Mucosa of descending colon (tissue), 3 donors: Measurements from ENCODE around the gene PCSK2. TPM values are rescaled to one million over a fixed set of nuclear protein-coding genes. Genes with fewer than 3 reads are reported as not detected.

ENCODE experiments used
- ATAC-seq: fragments of 200-7000 bp; cut with Tn5 transposase; one replicate; pipeline ENCODE4 v1.9.1; 2020; ENCODE audit warnings: mild to moderate bottlenecking, moderate library complexity
- DNase-seq, 3 donors: peaks; one replicate each; pipeline ENCODE4 v3.0.0-alpha.2; 2020
- H3K36me3 ChIP-seq: fragments of 200-600 bp; one replicate; pipeline ENCODE4 v1.8.0; 2021; ENCODE audit warnings: low read depth, mild to moderate bottlenecking
- H3K4me1 ChIP-seq: fragments of 200-600 bp; one replicate; pipeline ENCODE4 v1.8.0; 2021; ENCODE audit warnings: low read depth, mild to moderate bottlenecking
- H3K4me3 ChIP-seq: fragments of 200-600 bp; one replicate; pipeline ENCODE4 v1.8.0; 2021; ENCODE audit warnings: mild to moderate bottlenecking
- H3K9me3 ChIP-seq: fragments of 200-600 bp; one replicate; pipeline ENCODE4 v1.8.0; 2021; ENCODE audit warnings: mild to moderate bottlenecking
- intact Hi-C, 2 donors: fragments of 100-400 bp; cut with DNase I in 1 of 2; cut with micrococcal nuclease in 1 of 2; formaldehyde crosslinking; loops; one replicate each; pipeline versions ENCODE4 v1.11.0 to v1.11.1; 2022; cut with DNase I, micrococcal nuclease
- total RNA-seq, 3 donors: library from RNA; stranded (reverse); fragmentation: NEBNext Ultra II Directional in 2 of 3; extraction: Animal tissue kit (Norgen Biotek cat#: 25700) in 2 of 3; gene quantifications; one replicate each; pipeline versions ENCODE4 v1.2.1 to v1.2.4, GENCODE V29; 2021 to 2023
- TF ChIP-seq, protein P1 (sequence below): fragments of 200-600 bp; IDR thresholded peaks from one replicate; pipeline ENCODE4 v1.8.0; 2022; ENCODE audit warnings: antibody characterized with exemption, mild to moderate bottlenecking
- donor health status: DM: no; HTN: no; CAD: no; lungs with moderate emphysema.
- donor health status: DM: no; HTN: no; CAD: no.
- donor health status: DM: no; HTN: yes; CAD: no.

Gene PCSK2
- total RNA-seq, 3 donors from 2014 or later = 0.48 to 5.6 (median 1.4) TPM

DNA sequence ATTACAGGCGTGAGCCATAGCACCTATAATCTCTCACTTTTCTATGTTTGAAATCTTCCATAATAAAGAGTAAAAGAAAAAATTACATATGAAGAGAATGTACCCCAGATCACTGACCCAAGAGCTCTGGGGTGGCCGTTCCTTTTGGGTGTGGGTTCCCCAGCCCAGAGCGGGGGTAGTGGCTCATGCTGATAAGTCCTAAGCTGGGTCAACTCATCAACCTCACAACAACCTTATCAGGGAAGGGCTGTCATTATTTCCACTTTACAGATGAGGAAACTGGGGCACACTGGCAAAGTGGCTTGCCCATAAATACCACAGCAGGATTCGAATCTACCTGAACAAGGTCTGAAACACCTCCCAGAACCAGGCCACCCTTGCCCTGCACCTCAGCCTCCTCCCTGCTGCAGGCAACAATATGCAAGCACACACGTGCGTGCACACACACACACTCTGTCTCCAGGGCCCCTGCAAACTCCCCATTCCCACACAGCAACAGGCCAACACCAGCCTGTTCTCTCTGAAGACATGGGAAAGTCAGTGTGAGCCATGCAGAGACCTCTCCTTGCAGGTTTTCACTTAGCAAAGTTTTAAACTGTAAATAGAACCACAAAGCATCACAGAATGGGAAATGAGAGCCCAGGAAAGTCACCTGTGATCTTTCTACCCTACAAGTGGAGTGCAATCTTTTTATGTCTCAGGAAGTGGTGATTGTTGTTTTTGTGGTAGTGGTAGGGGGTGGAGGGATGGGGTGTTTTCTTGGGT, 276.6 kb downstream of the PCSK2 start:
- no peak for DNase-seq
- H3K4me3 ChIP-seq = no peak overlapping the region
- H3K4me1 ChIP-seq = peaks cover 5% of the 10 kb centered on the region
- no peaks in the 10 kb centered on the region for H3K9me3 ChIP-seq
- no peak for ATAC-seq
- TF ChIP-seq, protein P1, sequence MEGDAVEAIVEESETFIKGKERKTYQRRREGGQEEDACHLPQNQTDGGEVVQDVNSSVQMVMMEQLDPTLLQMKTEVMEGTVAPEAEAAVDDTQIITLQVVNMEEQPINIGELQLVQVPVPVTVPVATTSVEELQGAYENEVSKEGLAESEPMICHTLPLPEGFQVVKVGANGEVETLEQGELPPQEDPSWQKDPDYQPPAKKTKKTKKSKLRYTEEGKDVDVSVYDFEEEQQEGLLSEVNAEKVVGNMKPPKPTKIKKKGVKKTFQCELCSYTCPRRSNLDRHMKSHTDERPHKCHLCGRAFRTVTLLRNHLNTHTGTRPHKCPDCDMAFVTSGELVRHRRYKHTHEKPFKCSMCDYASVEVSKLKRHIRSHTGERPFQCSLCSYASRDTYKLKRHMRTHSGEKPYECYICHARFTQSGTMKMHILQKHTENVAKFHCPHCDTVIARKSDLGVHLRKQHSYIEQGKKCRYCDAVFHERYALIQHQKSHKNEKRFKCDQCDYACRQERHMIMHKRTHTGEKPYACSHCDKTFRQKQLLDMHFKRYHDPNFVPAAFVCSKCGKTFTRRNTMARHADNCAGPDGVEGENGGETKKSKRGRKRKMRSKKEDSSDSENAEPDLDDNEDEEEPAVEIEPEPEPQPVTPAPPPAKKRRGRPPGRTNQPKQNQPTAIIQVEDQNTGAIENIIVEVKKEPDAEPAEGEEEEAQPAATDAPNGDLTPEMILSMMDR = no peak
- intact Hi-C loops = loop anchor here in 1 of 2 donors (10.0 kb wide), 2 partner anchors 111 to 491 kb away; no protein-coding TSS in a partner anchor
- H3K36me3 ChIP-seq = no peaks in the 10 kb centered on the region

DNA sequence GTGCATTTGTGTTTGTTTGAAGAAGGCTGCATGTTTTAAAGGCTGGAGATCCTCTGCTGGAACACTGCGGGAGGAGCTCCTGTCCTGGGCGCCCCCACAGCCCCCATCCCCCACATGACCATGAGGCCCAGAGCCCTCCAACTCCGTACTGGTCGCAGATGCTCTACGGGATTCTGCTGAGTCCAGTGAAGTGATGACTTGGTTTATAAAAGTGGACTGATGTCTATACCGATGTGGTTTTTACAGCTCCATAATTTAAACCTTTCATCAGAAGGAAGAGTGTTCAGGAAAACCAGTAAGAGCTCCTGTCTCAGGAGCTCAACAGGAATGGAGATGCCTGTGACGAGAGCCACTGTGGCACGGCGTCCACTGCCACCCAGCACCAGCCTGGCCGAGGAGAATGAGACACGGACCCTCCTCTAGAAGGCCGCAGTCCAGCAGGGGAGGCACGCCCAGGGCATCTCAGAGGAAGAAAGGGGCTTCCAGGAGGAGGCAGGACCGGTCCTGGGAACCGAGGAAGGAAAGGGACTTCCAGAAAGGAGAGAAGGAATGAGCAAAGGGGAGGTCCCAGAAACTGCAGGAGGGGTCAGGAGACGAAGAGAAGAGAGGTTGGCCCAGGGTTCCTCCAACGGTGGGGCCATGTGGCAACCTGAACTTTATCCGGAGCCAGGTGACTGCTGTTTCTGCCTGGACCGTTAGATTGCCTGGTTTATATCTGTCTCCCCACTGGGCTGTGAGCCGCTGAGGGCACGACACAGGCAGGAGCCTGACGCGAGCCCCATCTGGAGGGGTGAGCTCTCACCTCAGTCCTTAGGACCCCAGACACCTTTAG, 277.4 kb downstream of the PCSK2 start:
- H3K4me1 ChIP-seq = peaks cover 5% of the 10 kb centered on the region
- TF ChIP-seq, protein P1 = no peak
- no peaks in the 10 kb centered on the region for H3K36me3 ChIP-seq
- peak in 2 of 3 donors; percentile 17 to 49 for DNase-seq
- no peak overlapping the region for H3K4me3 ChIP-seq
- H3K9me3 ChIP-seq = no peaks in the 10 kb centered on the region
- ATAC-seq = peak; percentile 17
- intact Hi-C loops = loop anchor here in 1 of 2 donors (10.0 kb wide), 2 partner anchors 111 to 491 kb away; no protein-coding TSS in a partner anchor

DNA sequence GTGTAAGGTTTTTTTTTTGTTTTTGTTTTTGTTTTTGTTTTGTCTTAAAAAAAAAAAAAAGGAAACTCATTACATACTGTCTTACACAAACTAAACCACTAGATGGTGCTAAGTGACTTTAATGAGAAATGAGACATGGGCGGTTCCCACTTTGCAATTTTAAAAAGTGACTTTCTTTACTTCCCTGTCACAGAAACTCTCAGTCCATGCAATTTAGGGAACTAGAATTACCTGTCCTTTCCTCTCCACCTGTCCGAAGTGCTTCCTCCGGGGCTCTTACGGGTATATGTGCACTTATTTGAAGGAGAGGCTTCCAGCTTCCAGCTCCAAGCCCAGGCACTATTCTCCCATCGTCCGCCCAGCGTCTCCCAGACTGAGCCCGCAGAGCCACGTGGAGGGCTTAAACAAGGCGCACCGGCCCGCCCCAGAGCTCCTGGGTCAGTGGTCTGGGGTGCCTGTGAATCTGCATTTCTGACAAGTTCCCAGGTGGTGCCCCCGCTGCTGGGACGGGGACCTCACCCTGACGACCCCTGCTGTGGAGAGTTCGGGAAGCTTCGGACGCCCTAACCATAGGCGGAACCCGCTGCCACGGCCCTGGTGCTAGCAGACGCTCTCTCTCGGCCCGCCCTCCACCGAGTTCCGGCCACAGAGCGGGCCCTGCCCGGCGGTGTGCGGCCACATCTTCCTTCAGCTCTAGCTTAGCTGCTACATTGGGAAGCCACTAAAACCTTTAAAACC, 278.2 kb downstream of the PCSK2 start:
- TF ChIP-seq, protein P1 = peak; percentile 41
- ATAC-seq (peak; percentile 86), DNase-seq (peak; percentile 69 to 78 (median 75))
- Histone ChIP-seq H3K36me3 (no peaks in the 10 kb centered on the region), H3K4me3 (no peak overlapping the region), H3K9me3 (no peaks in the 10 kb centered on the region), H3K4me1 (peaks cover 5% of the 10 kb centered on the region)
- intact Hi-C loops = loop anchor here in 1 of 2 donors (10.0 kb wide), 2 partner anchors 110 to 490 kb away; no protein-coding TSS in a partner anchor

DNA sequence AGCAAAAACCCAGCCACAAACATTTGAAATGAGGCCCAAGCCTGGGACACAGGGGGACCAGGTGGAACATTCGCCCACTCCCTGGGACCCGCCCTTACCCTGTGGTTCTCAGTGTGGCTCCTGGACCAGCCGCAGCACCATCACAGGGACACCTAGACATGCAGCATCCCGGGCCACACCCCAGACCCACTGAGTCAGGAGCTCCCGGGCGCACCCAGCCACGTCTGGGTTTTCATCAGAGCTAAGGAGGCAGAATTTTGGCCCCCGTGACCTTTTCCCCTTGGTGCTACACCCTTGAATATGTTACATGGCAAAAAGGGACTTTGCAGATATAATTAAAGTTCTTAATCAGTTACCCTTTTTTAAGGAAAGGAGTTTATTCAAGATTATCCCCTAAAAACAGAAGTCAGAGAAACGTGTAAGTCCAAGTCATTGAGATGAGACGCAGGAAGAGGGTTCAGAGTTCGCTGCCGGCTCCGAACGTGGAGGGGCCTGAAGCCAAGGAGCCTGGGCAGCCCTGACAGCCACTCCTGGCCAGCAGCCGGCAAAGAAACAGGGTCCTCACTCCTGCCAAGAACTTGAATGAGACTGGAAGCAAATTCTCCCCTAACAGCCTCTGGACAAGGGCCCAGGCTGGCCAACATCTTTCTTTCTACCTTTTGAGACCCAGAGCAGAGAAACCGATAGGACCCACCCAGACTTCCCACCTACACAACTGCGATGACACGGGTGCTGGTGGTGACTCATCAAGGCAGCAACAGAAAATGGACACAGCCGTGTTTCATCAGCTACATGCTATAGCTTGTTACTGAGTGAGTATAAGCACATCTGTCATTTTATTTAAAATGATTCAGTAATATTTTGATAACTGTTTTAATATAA, 279.0 kb downstream of the PCSK2 start:
- TF ChIP-seq, protein P1 = no peak
- H3K36me3 ChIP-seq = no peaks in the 10 kb centered on the region

More for the DNA sequence above, 279.0 kb downstream of the PCSK2 start:
- DNase-seq (peak in 1 of 3 donors; percentile 63), ATAC-seq (peak; percentile 14)
- Histone ChIP-seq H3K9me3 (no peaks in the 10 kb centered on the region), H3K4me1 (peaks cover 5% of the 10 kb centered on the region), H3K4me3 (no peak overlapping the region)
- intact Hi-C loops = loop anchor here in 1 of 2 donors (10.0 kb wide), 2 partner anchors 109 to 489 kb away; no protein-coding TSS in a partner anchor
